ENCODE data around the gene LDLRAD4. TPM values are rescaled to one million over a fixed set of nuclear protein-coding genes. Genes with fewer than 3 reads are reported as not detected.

The LDLRAD4 gene
- polyA plus RNA-seq, 12 donors, result 9.1 to 19.0 (median 11.9) TPM; not detected in 1

DNA sequence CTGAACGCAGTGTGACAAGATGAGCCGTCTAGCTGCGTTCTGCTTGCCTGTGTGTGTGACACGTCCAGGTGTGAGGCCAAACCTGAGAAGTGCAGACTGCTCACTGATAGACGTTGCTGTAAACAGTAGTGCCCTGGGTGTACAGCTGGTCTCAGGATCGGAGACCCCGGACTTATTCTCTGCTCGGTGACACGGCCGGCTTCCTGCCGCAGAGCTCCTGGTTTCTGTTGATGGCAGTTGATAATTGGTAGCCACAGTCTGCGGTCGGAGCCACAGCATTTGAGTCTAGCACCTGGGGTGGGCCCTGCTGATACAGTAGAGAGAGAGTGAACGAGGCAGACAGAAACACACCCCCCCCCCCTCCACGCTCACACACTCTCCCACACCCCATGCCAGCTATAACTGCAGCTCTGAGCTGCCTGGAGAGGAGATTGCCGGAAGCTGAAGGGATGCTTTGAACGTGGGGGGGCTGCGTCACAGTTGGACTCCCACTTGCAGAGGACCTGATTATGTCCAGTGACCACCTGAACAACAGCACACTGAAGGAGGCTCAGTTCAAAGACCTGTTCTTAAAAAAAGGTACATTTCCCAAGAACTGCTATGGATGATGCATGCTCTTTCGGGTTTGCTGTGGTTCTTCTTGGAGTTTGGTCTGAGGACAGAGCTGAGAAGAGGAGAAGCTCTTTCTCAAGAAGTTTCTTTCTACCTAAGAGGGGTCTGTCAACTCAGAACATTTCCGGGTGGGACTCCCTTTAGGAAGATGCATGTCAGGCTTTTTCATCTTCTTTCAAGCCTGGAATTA, 393.8 kb downstream of the LDLRAD4 start:
- no peak for DNase-seq

GRCh38 chr18:13613099-13613498, 394.5 kb downstream of the LDLRAD4 start:
- DNase-seq, result no peak

- no peak for DNase-seq
These were observed 395.3 kb downstream of the LDLRAD4 start for GRCh38 chr18:13613591-13614501.

GRCh38 chr18:13614641-13615288, 396.2 kb downstream of the LDLRAD4 start:
- DNase-seq, result no peak

- DNase-seq, result no peak
These were observed 396.9 kb downstream of the LDLRAD4 start for GRCh38 chr18:13615432-13615861.

DNA sequence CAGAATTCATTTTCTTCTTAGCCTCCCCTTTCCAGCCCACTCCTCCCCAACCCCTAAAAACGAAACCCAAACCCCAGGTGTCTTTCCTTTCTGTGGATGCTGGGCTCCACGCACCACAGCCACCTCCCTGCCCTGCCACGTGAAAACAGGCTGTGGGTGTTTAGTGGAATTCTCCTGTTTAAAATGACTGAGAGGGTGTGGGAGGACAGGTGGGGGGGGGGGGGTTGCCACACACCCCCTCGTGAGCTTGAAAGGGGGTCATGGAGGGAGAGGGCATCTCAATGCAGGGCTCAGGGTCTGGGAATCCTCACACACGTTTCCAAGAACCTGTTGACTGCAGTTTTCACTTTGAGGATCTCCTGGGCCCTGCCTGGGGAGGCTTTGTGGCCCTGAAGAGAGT, 397.5 kb downstream of the LDLRAD4 start:
- DNase-seq, result no peak

- no peak for DNase-seq
These were observed 398.0 kb downstream of the LDLRAD4 start for GRCh38 chr18:13616525-13617035.

- DNase-seq, result no peak
These were observed 399.4 kb downstream of the LDLRAD4 start for GRCh38 chr18:13617826-13618515.

GRCh38 chr18:13618760-13619438, 400.3 kb downstream of the LDLRAD4 start:
- no peak for DNase-seq

GRCh38 chr18:13619505-13620205, 401.1 kb downstream of the LDLRAD4 start:
- no peak for DNase-seq

DNA sequence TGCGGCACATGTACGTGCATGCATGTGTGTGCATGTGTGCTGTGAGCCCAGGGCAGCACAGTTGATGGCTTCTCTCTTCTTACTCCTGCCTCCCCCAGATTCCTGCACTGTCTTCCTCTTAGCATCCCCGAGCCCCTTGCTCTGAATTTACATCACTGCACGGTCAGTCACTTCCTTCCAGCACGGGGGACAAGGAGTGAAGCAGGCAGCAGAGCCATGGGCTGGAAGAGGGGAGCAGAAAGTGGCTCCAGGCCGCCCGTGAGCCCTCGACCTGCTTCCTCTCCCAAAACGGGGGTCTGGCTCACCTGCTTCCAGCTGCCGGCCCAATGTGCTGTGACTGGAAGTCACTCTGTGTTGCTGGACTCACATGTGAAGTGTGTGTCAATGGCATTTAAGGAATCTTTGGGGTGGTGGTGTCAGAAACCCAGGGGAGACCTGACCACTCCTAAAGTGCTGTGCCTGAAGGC, 401.7 kb downstream of the LDLRAD4 start:
- DNase-seq, result no peak

GRCh38 chr18:13620818-13621445, 402.4 kb downstream of the LDLRAD4 start:
- DNase-seq, result no peak

- no peak for DNase-seq
These were observed 402.9 kb downstream of the LDLRAD4 start for GRCh38 chr18:13621446-13621849.

DNA sequence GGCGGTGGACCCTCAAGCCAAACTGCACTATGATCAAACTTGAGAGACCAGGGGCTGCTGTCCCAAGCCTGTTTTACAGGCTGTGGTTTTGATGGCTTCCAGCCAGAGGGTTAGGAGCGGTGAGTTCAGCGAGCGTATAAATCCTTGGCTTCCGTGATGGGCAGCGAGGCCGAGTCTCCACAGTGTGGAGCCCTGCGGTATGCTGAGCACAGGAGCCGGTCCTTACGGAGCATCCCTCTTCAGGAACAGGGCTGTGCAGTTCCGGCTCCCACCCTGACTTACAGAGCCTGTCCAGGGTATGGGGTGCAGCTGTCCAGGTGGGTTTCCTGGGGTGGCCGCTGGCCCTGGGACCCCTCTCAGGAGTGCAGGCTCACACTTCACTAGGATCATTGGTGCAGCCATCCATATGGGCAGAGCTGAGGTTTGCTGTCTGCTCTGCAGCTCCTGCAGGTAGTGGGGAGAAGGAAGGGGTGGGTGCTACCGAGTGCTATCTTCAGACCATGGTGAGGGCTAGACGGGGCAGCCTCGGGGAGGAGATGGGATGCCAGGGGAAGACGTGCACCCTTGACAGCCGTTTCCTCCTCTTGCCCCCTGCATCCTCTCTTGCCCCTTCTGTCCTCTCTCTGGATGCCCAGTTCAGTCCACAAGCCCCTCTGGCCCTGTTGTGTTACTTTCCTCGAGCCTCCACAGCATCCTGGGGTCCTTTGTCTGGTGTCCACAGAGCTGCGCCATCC, 403.5 kb downstream of the LDLRAD4 start:
- DNase-seq, result no peak

- DNase-seq, result no peak
These were observed 404.2 kb downstream of the LDLRAD4 start for GRCh38 chr18:13622751-13623150.

- DNase-seq, result no peak
These were observed 404.8 kb downstream of the LDLRAD4 start for GRCh38 chr18:13623348-13623747.

- DNase-seq, result no peak
These were observed 405.3 kb downstream of the LDLRAD4 start for GRCh38 chr18:13623871-13624270.

GRCh38 chr18:13624563-13625237, 406.1 kb downstream of the LDLRAD4 start:
- no peak for DNase-seq

Data from muscle of arm (tissue), 12 donors.